ENCODE results near the gene MT1M.
A peak's percentile ranks its signal among the peaks of the same experiment; 100 is the strongest.
"Not testable (repeated sequence)": the region's sequence is repeated elsewhere in the genome, so short reads cannot be mapped to it uniquely, and the experiment has no call there.

The MT1M gene

GRCh38 chr16:56649271-56649670, 16.8 kb downstream of the MT1M start:
- no peak for DNase-seq (ENCODE audit: low read depth in 2 of 2)

DNA sequence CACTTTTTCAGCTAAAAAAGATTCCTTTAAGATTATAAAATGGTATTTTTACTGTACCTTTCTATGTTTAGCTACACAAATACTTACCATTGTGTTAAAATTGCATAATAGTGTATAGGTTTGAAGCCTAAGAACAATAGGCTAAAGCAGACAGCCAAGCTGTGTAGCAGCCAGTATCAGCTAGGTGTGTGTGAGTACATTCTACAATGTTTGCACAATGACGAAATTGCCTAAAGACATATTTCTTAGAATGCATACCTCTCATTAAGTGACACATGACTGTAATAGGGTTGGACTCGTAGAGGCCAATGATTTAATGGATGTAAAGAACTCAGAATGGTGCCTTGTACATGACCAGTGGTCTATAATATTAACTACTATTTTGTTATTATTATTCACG, 17.4 kb downstream of the MT1M start:
- DNase-seq (ENCODE audit: low read depth in 2 of 2) = no peak

- DNase-seq (ENCODE audit: low read depth in 2 of 2) = no peak
These were observed 19.1 kb downstream of the MT1M start, which contains the start of gene MT1B for GRCh38 chr16:56651586-56651985. MT1B (plus strand) TSS chr16:56651886; CDS start chr16:56651954, 68 bp downstream.

- DNase-seq (ENCODE audit: low read depth in 2 of 2) = no peak
These were observed 20.1 kb downstream of the MT1M start for GRCh38 chr16:56652600-56652999.

DNA sequence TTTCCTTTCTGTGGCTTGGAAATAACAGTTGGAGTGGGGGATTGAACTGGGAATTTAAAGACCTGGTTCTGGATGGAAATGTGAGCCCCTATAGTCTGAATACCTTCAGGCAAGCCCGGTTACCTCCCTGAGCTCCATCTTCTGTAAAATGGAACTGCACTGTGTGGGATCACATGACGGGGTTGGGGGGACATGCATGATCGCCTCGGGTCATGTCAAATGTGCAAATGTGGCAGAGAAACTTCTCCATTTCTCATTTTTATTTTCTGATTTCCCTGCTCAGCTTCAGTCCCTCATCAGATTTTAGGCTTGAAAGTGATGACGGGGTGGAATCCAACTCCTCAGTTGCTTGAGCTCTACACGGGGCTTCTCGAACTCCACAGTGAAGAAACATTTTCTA, 20.8 kb downstream of the MT1M start:
- no peak for DNase-seq (ENCODE audit: low read depth in 2 of 2)

DNA sequence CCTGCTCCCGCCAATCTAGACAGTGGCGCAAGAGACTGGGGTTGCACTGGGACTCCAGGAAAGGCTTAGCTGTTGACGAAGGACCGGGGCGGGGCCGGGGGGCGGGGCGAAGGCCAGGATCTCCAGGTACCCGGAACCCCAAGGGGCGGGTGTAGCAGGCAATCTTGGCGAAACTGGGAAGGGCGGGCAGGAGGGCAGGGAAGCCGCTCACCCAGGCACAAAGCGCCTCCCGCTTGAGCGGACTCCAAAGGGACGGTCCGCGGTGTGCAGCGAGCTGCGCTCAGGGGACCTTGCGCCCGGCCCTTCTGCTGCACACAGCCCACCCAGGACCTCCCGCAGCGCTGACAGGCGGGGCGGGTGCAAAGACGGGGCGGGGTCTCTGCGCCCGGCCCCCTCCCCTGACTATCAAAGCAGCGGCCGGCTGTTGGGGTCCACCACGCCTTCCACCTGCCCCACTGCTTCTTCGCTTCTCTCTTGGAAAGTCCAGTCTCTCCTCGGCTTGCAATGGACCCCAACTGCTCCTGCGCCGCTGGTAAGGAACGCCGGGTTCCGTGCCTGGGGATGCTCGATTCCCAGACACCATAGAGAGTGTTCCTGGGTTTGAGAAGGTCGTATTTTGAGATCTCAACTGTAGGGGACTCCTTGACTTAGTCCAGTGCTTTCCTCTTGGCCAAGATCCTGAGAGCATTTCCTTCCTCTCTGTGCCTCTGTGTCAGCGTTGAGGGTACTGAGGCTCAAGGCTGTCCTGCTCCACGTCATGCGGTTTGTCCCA, 25.3 kb downstream of the MT1M start, which contains the start of gene MT1F:
Gene MT1F, plus strand, starts transcription at position 405 of the 772 bp plus-strand sequence. Its CDS starts 100 bp downstream, at position 505.
- peak; percentile 60 to 69 for DNase-seq (ENCODE audit: low read depth in 2 of 2)

DNA sequence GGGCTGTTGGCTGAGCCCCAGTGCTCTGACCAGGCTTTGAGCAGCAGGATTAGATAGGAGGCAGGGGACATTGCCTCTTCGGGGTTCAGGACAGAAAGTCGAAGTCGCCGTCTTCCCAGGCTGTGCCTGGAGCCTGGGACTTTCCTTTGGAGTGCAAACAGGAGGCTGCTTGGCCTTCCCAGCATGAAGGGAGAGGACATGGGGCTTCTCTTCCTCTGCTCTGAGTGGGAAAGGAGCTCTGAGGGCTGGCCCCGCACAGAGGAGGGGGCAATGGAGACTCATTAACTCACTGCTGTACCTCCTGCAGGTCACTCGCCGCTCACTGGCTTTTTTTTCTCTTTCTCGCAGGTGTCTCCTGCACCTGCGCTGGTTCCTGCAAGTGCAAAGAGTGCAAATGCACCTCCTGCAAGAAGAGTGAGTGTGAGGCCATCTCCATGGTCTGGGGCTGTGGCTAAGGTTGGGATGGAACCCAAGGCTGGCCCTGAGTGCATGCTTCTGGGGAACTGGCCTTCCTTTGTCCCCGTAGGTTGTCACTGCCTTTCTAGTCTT, 25.9 kb downstream of the MT1M start:
- no peak for DNase-seq (ENCODE audit: low read depth in 2 of 2)

GRCh38 chr16:56662357-56663354, 30.2 kb downstream of the MT1M start:
- peak in 1 of 2 donors; percentile 36 for DNase-seq (ENCODE audit: low read depth in 2 of 2)

DNA sequence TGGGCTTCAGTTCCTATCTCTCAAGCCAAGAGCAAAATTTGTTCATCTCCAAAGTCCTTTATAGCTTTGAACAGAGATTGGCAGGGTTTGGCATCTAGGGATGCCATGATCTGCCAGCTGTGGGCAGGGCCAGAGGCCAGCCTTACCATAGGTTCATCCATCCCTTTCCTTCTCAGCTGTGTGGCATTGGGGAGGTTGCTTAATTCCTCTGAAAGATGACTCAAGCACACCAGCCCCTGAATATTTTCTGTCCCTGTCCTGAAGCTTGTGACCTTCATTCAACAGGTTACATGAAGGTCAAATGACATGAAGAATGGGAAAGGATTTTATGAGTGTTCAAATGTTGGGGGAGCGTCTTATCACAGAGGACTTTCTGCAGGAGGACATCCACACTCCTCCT, 32.0 kb downstream of the MT1M start:
- DNase-seq (ENCODE audit: low read depth in 2 of 2) = no peak

DNA sequence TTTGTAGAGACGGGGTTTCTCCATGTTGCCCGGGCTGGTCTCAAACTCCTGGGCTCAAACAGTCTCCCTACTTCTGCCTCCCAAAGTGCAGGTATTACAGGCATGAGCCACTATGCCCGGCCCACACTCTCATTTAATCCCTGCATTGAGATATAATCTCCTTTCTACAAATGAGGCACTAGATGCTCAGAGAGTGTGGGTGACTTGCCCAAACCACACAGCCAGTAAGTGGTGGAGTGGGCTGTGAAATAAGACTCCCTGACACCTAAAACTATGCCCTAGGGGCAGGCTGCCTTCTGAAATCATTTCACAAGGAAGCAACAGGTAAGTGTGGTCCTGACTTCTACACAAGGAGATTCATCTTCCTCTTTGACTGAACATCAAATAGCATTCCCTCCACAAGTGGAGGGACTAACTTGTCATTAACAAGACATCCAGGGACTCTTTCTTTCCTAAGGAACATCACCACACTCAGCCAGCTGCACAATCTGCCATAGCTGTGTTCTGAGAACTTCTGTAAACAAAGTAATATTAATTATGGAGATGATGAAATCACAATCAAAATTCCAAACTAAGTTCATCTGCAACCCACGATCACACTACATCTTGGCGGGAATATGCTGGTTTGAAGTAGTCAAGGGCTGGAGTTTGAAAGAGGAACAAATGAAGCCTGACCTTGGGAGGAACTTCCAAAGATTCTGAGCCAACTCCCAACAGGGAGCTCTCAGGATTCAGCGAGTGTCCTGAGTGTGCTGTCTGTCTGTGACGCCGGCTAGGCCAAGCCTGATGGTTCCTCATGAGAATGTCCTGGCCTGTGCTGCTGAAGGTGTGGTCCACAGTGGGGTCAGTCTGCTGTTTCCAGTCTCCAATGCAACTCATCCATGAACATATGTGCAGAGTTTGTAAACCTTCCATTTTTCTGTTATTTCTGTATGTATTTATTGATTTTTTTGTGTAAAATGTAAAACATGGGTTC, 33.1 kb downstream of the MT1M start:
- DNase-seq (ENCODE audit: low read depth in 2 of 2) = not testable (repeated sequence)

DNA sequence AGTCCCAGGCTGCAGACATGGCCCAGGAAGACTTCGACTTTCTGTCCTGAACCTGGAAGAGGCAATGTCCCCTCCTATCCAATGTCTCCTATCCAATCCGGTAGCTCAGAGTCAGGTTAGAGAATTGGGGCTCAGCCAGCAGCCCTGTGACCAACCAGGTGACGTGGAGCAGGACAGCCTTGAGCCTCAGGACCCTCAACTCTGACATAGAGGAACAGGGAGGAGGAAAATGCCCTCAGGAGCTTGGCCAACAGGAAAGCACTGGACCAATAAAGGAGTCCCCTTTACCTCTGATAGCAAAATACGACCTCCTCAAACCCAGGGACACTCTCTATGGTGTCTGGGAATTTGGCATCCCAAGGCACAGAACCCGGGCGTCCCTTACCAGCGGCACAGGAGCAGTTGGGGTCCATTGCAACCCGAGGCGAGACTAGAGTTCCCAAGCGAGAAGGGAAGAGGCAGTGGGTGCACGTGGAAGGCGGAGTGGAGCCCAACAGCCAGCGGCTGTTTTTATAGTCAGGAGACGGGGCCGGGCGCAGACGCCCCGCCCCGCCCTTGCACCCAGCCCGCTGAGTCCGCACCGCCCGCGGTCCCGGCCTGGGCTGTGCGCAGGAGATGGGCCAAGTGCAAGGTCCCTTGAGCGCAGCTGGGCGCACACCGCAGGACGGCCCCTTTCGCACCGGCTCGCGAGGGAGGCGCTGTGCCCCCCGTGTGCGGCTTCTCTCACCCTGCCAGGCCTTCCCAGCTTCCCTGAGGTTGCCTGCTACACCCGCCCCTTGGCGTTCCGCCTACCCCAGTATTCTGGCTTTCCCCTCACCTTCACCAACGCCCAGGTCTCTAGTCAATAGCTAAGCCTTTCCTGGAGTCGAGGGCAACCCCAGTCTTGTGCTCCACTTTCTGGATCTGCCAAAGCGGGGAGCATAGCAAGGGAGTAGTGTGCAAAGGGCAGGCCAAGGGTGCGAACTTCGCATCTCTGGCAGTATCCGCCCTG, 35.4 kb downstream of the MT1M start, which contains the start of gene MT1G:
Gene MT1G, minus strand, starts transcription at position 485 of the 991 bp plus-strand sequence. Its CDS starts 72 bp downstream, at position 413.
- peak; percentile 39 to 55 for DNase-seq (ENCODE audit: low read depth in 2 of 2)

DNA sequence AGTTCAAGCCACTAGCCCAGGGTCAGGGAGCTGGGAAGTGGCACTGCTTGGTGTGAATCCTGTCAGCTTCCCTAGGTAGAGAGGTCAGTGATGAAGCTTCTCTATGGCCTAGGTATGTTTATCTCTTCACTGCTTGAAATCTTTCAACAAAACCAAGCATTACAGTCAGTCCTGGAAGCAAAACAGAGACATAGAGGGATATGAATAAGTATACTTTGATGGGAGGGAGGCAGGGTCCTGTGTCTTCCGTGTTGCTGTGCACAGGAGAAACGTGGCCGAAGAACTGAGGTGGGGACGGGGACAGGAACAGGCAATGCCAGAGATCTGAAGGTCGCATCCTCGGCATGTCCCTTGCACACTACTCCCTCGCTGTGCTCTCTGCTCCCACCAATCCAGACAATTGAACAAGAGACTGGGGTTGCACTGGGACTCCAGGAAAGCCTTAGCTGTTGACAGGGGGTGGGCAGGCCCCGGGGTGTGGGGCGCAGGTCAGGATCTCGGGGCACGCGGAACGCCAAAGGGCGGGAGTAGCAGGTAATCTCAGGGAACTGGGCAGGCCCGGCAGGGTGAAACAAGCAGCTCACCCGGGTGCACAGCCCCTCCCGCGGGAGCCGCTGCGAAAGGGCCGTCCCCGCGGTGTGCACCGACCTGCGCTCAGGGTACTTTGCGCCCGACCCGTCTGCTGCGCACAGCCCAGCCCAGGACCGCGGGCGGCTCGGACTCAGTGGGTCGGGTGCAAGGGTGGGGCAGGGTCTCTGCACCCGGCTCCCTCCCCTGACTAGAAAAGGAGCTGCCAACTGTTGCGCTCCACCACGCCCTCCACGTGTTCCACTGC, 36.8 kb downstream of the MT1M start, which contains the start of gene MT1H:
Gene MT1H, plus strand, starts transcription at position 810 of the 835 bp plus-strand sequence. CDS start 71 bp downstream, outside the sequence.
- DNase-seq (ENCODE audit: low read depth in 2 of 2) = peak; percentile 41 to 52

GRCh38 chr16:56669840-56670619, 37.6 kb downstream of the MT1M start:
- no peak for DNase-seq (ENCODE audit: low read depth in 2 of 2)

DNA sequence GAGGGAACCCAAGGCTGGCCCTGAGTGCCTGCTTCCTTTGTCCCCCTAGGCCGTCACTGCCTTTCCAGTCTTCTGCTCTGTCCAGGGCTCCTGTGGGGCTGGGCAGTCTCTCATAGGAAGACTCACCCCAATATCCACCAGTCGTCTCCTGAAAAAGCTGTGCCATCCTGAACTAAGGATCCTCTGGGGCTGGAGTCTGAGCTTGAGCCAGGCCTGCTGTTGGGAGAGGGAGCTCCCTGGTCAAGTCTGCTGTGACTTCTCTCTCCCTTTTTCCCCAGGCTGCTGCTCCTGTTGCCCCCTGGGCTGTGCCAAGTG, 38.1 kb downstream of the MT1M start:
- DNase-seq (ENCODE audit: low read depth in 2 of 2) = no peak

DNA sequence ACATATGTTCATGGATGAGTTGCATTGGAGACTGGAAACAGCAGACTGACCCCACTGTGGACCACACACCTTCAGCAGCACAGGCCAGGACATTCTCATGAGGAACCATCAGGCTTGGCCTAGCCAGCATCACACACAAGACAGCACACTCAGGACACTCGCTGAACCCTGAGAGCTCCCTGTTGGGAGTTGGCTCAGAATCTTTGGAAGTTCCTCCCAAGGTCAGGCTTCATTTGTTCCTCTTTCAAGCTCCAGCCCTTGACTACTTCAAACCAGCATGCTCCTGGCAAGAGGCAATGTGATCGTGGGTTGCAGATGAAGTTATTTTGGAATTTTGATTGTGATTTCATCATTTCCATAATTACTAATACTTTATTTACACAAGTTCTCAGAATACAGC, 39.2 kb downstream of the MT1M start:
- DNase-seq (ENCODE audit: low read depth in 2 of 2) = not testable (repeated sequence)

DNA sequence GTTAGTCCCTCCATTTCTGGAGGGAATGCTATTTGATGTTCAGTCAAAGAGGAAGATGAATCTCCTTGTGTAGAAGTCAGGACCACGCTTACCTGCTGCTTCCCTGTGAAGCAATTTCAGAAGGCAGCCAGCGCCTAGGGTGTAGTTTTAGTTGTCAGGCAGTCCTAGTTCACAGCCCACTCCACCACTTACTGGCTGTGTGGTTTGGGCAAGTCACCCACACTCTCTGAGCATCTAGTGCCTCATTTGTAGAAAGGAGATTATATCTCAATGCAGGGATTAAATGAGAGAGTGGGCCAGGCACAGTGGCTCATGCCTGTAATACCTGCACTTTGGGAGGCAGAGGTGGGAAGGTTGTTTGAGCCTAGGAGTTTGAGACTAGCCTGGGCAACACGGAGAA, 39.7 kb downstream of the MT1M start:
- not testable (repeated sequence) for DNase-seq (ENCODE audit: low read depth in 2 of 2)

DNA sequence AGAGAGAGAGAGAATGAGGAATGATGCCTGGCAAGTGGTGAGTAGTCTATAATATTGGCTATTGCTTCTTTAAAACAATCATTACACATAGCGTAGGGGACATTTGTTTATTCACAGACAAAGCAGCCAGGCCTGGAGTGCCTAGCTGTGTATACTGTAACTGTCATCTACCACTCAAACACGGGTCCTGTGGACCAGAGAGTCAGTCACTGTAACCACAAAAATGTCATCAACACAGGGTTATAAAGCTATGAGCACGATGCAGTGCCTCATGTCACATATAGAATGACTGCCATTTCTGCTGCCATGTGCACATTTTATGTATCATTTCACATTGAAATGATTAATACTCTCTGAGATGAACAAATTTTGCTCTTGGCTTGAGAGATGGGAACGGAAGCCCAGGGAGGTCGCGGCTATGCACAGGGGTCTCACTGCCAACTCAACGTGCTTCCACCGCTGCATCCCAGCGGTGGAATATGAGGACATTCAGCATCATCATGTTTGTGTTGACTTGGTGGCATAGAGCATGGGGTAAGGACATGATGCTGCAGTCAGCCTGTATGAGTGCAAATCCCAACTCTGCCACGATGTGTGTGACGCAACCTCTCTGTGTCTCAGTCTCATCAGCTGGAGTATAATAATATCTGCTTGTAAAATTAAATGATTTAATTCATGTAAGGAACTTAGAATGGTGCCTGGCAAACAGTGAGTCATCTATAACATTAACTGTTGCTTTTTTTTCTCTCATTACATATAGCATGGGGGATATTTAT, 40.5 kb downstream of the MT1M start:
- DNase-seq (ENCODE audit: low read depth in 2 of 2) = no peak

Measured in stimulated activated CD8-positive, alpha-beta memory T cell treated with anti-CD3 and anti-CD28 coated beads, Interleukin-15, amount 100 ng/mL, for 48 hours (primary cell).